Inferior parietal cortex (tissue), 1 donor: Measurements from ENCODE around the gene LUZP2.

Experiments
- DNase-seq: peaks from one replicate; pipeline ENCODE4 v3.0.0-alpha.2; 2016; ENCODE audit errors: extremely low spot score

Gene LUZP2

DNA sequence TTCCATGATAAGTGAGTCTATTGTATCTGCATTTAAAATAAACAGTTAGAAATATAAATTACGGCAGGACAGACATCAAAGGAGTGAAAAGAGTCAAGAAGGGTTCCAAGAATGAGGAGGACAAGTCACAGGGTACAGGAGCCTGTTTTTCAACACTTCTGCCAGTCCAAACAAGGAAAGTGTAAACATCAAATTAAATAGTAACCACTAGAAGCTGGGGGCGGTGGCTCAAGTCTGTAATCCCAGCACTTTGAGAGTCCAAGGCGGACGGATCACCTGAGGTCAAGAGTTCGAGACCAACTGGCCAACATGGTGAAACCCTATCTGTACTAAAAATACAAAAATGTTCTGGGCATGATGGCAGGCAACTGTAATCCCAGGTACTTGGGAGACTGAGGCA lies 219.6 kb downstream of the LUZP2 start:
- no peak for DNase-seq

DNA sequence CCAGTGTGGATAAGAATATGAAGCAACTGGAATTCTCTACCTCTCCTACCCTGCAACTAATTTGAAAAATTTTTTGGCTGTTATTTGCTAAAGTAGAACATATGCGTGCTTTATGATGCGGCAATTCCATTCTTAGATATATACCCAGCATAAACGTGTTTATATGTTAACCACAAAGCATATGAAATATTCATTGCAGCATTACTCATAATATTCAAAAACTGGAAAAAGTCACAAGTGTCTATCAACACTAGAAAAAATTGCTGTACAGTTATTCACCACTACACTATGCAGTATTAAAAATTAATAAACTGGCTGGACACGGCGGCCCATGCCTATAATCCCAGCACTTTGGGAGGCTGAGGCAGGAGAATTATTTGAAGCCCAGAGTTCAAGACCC lies 226.4 kb downstream of the LUZP2 start:
- DNase-seq = no peak

GRCh38 chr11:24731554-24731953 lies 234.7 kb downstream of the LUZP2 start:
- no peak for DNase-seq

DNA sequence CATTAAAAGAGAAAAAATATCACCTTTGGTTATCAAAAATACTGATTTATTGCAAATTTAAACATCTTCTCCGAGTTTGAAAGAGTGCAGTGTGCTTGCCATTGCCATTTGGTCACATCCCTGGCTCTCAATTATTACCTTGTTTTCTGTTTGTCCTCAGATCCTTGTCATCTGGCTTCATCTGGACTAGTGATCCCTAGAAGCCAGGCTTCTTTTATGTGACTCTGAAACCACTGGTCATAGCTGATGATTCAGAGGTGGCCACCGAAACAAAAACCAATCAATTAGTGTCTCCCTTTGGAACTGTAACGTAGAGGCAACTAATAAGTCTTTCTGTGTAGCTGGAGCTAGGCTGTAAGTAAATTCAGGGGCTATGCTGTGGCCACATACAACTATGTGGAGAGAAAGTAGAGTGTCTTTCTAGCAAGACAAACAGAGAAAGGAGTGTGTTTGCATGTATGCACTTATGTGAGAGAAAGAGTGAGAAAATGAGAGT lies 237.9 kb downstream of the LUZP2 start:
- DNase-seq = no peak

GRCh38 chr11:24738972-24739371 lies 242.1 kb downstream of the LUZP2 start:
- no peak for DNase-seq

DNA sequence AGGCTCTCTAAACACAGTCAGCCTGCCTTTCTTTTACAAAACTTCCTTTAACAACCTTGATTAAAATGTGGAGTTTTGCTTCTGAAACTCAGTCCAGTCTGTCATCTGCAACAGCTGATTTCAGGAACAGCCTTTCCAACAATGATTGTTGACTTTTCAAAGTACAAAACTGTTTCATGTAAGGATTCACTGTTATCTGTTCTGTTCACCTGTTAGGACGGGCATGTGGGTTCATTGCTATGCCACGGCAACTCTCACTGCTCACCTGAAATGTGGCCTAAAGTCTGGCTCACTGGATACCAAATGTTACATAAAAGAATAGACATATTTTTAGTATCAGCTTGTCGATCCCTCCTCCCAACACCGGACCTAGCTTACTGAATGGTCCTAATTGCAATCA lies 242.8 kb downstream of the LUZP2 start:
- no peak for DNase-seq

GRCh38 chr11:24747275-24748251 lies 250.7 kb downstream of the LUZP2 start:
- no peak for DNase-seq

DNA sequence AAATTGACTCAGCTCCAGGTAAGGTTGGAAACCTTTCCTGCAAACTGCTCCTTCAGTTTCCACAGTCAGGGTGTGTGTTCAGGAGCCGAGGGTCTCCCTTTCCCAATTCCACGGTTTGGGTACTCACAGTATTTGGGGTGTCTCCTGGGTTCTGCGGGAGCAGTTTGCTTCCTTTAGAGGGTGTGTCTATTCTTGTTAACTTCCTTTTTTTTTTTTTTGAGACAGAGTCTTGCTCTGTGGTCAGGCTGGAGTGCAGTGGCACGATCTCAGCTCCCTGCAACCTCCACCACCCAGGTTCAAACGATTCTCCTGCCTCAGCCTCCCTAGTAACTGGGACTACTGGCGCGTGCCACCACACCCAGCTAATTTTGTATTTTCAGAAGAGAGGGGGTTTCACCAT lies 251.4 kb downstream of the LUZP2 start:
- DNase-seq = no peak

DNA sequence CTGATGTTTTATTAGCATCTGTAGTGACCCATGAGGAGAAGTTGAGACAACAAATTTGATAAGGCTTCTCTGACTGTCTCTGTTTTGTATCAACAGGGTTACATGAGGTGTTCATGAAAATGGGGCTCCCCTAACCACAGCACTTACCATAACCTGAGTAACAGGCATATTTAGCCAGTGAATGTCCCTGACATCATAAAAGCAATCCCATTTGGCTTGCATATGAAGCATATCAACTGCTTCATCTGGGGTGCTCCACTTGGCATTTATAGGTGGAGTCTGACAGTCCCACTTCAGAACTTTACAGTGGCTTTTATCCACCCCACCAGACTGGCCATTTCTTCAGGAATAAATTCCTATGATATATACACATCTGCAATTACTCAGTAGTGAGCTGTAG lies 257.6 kb downstream of the LUZP2 start:
- DNase-seq = no peak

DNA sequence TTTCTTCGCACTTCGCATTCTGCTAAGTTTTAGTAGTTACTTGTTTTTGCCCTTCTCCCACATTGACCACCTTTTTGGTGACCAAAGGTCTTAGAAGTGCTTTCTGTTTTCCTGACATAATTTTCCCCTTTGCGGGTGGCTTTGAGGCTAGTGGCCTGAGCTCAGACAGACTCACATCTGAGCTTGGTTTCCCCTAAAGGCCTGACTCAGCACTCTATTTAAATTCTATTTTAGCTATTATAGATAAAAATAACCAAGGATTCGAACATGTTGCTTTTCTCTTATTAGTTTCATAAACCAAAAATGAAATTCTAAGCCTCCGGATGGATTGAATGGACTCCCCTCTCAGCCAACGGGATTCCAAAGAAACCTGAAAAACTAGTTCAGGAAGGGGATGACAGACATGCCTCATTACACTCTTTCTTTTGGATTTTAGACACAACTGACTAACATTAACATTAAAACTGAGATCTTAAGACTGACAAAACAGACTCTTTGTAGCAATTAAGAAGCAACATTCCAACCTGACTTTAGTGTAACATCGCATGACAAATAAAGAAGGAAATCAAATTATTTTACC lies 258.5 kb downstream of the LUZP2 start:
- no peak for DNase-seq

- no peak for DNase-seq
These were observed 262.9 kb downstream of the LUZP2 start for GRCh38 chr11:24759742-24760141.

DNA sequence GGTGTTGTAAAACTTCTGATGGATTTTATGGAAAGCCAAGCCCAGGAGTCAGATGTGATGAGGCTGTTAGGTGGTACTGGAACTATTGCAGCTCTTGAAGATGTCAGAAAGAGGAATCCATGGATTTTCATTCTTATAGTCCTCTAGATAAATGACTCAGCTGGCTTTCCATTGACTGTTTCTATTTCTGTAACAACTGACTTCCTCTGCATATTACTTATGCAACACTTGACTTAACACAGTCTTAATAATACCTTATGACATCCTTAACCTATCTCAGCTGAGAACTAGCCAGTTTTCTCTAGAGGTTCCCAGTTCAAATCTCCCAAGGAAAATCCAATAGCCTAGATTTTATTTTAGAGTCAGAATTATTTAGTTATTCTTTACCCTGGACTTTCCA lies 263.8 kb downstream of the LUZP2 start:
- no peak for DNase-seq

- DNase-seq = no peak
These were observed 265.2 kb downstream of the LUZP2 start for GRCh38 chr11:24762076-24762475.

- no peak for DNase-seq
These were observed 270.6 kb downstream of the LUZP2 start for GRCh38 chr11:24767411-24767810.

DNA sequence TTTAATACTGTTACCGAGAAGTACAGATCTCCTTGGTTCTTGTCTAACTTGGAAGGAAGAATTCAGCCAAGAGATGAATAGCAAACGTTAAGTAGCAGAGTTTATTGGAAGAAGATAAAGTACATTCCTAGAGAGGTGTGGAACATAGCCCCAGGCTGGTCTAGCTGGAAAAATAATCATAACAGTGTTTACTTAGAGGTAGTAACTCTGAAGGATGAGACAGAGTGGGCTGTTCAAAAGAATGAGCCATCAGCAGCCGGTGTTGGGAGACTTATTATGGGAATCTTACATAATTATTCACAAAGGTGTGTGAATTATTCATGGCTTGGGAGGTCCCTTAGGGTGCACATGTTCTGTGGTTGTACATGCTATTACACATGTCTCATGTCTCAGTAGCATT lies 276.5 kb downstream of the LUZP2 start:
- DNase-seq = no peak

DNA sequence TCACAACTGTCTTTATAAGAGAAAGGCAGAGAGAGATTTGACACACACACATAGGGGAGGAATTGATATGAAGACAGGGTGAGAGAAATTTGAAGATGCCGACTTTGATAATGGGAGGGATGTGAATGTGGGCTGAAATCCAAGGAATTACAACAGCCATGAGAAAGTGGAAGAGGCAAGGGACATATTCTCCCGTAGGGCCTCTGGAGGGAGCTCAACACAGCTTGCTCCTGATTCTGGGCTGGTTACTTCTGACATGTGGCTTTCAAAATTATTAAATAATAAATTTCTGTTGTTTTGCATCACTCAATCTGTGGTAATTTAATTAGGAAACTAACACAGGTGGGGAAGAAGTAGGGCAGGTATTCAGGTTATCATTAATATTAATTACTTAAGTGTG lies 282.9 kb downstream of the LUZP2 start:
- DNase-seq = no peak

- no peak for DNase-seq
These were observed 284.4 kb downstream of the LUZP2 start for GRCh38 chr11:24781288-24781687.

- DNase-seq = no peak
These were observed 296.6 kb downstream of the LUZP2 start for GRCh38 chr11:24793479-24793878.

GRCh38 chr11:24794064-24794463 lies 297.2 kb downstream of the LUZP2 start:
- DNase-seq = no peak

DNA sequence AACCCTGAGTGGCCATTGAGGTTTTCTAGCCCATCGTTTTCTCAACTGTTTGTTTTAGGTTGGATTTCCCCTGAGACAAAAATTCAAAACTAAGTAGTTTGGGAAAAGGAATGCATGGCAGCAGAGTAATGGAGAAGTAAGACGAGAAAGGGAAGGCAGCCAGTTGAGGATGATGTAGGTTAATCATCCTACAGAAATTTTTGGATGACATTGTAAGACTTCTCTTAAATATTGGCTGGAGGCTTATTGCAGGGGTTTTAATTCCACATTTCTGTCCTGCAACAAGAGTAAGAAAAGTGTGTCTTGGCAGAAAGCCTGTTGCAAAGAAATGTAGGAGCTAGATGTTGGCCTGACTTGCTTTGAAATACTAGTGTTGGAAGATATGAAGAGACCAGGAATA lies 308.8 kb downstream of the LUZP2 start:
- no peak for DNase-seq

GRCh38 chr11:24808173-24808572 lies 311.3 kb downstream of the LUZP2 start:
- DNase-seq = no peak

DNA sequence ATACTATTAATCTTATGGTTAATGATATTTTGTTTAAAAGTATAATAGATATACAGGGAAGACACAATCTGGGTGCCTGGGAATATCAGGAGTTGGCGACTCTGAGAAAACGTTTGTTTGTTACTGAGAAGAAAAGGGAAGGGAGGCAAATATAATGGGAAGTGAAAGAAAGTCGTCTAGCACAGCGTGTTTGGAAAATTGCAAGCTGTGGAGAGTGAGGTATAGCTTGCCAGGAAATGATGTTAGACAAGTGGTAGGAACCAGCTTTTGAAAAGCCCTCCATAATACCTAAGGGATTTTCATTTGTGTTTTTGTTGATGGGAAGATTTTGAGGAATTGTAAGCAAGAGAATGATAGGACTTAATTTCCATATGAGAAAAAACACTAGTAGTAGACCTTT lies 322.2 kb downstream of the LUZP2 start:
- no peak for DNase-seq

- DNase-seq = no peak
These were observed 323.1 kb downstream of the LUZP2 start for GRCh38 chr11:24819863-24820434.
